OCI-M2 (cell line): ENCODE data around the gene SPTLC2.

Experiments used
- DNase-seq: peaks from one replicate; lab custom pipeline; 2025; ENCODE audit not compliant: unreplicated experiment; lab: John Stamatoyannopoulos, UW

The SPTLC2 gene

DNA sequence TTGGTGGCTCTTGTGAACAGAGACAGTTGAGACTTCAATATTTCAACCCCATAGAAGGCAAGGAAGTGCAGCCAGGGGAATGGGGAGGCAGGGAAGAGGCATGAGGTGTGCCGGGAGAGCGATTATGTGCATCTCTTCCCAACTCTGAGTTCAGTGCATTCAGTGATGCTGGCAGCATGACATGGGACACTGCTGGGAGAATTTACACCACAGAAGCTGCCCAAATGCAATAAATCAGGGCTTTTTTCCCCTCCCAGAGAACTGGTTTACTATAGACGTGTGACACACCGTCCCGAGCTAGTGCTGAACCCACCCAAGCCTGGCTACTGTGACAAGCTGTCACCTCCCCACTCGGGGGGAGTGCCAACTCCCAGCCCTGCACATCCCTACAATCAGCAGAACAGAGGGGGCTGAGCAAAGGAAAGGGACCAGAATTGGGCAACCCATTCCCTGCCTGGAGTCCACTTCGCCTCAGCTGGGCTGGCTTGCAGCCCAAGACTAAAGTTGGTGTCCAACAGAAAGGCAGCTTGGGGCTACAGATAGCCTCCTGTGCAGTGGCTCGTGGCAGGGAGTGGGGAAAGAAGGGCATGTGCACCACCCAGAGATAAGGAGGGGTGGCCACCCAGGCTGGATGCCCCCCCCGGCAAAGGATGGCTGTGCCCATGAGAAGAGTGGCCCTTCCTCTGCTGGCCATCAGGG lies 141.8 kb downstream of the SPTLC2 start:
- no peak for DNase-seq

DNA sequence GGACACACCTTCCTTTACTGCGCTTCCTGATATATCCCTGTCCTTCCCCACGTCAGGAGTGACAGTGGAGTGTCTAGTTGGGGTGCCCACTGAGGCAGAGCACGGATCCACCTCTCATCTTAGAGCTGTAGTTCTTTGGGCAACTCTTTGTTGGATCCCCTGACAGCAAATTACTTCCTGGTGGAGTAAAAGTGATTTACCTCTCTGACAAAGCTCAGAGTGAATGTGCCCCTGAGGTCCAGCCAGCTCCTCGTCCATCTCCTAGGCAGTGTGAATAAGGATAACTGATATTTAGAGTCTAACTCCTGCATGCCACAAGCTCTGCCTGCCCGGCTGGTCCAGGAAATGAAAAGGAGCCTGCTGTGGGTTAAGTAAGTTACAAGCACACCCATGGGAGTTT lies 142.5 kb downstream of the SPTLC2 start:
- DNase-seq: no peak

GRCh38 chr14:77470224-77470870 lies 146.1 kb downstream of the SPTLC2 start:
- no peak for DNase-seq

GRCh38 chr14:77469539-77469938 lies 146.9 kb downstream of the SPTLC2 start:
- no peak for DNase-seq

GRCh38 chr14:77469067-77469505 lies 147.4 kb downstream of the SPTLC2 start:
- DNase-seq: no peak

GRCh38 chr14:77467801-77468200 lies 148.6 kb downstream of the SPTLC2 start:
- no peak for DNase-seq

DNA sequence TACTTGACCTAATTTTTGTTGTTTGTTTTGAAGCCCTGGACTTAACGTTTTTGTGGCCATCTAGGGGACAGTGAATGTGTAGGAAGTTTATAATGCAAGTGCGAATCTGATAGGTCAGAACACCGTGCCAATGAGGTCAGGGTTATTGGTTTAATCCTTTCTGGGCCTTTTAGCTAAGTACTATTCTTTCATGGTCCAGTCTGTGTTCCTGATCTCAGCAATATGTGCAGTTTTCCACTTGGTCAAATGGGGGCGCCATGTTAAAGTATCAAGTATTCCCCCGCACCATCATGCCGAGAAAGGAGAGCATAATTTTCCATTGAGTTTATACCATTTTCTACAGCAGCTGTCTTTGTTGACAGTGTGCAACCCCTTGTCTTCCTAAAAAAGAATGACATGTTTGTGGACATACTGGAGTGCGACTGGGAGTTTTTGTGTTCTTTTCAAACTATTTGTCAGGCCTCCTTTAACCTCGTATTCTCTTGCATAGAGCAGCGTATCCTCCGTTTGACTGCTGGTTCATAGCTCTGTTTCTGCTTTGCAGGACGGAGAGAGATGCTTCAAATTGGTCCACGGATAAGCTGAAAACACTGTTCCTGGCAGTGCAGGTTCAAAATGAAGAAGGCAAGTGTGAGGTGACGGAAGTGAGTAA lies 157.2 kb downstream of the SPTLC2 start:
- no peak for DNase-seq

DNA sequence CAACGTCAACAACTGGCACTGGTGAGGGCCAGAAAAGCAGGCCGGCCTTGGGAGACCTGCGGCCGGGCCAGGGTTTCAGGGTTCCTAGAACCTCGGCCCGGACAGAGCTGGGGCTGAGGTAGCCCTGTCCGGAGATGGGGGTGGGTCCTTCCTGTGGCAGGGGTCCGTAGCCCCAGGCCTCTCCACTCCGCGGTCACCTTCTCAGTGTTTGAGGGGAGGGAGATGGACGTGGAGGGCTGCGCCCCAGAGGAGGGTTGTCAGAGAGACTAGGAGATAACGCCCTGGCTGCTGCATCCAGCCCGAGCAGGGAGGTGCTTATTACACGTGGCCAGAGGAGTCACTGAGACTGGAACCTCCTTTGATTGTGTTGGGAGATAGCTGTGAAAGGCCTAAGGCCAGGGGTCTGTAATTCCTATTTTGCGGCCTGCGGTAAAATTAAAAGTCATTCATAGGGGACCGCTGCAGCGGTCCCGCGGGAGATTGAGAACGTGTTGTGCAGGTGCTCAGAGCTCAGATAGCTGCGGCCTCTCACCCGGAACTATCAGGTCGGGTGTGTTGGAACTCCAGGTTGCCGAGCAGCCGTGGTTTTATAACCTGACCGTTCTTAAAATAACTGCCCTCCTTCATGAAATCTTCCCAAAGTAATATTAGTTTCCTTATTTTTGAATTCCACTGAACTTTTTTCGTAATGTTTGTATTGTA lies 158.0 kb downstream of the SPTLC2 start:
- no peak for DNase-seq

DNA sequence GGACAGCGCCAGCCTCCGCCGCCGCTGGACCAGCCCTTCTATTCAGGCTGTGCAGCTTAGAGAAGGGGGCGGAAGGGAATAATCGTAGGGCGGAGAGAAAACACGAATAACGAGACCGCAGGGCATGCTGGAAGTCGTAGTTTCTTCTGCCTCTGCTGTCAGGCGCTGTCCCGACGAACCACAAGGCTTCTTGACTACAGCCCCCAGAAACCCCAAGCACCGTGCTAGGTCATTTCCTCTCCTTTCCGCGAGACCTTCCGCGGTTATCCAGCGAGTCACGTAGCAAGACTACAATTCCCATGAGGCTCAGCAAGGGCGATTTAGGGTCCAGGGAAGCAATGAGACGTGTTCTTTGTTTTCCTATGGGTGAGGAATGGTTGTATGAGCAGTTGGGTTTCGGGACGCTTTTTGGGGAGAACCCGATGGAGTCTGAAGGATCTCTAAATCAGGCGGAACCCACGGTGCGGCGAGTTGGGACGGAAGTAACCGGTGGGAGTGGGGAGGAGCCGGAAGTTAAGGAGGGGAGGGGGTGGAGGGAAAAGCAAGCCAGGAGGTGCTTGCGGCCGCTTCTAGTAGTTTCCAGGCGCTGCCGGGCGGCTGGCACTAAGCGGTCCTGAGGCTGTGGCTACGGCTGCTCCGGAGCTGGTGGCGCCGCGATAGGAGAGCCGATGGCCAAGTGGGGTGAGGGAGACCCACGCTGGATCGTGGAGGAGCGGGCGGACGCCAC lies 158.8 kb downstream of the SPTLC2 start, which contains the start of the genes AHSA1 and VIPAS39:
AHSA1 (plus strand) TSS at position 572 of the 727 bp plus-strand sequence; CDS start at position 669, 97 bp downstream.
VIPAS39 (minus strand) TSS at position 80 of the 727 bp plus-strand sequence. CDS start 3,499 bp downstream, outside the sequence.
- peak; percentile 96 for DNase-seq

- DNase-seq: no peak
Observed at GRCh38 chr14:77457115-77457521, 159.3 kb downstream of the SPTLC2 start.
